K562 (cell line): ENCODE measurements around the gene NECAB3.

Experiments used
- CBX2 ChIP-seq: fragments of 200-600 bp; sonication (generic); IDR thresholded peaks from one replicate; pipeline ENCODE4 v1.6.1; 2012; ENCODE audit warnings: mild to moderate bottlenecking, low read length, inconsistent platforms; ENCODE audit not compliant: insufficient read depth, poor library complexity, severe bottlenecking
- CUX1 ChIP-seq: fragments of 200-800 bp; sonication (Bioruptor generic); IDR thresholded peaks from 2 replicates; pipeline ENCODE4 v1.6.1; 2016; ENCODE audit warnings: missing genetic modification characterization, missing compliant biosample characterization
- ELF2 ChIP-seq: fragments of 250-450 bp; sonication (Bioruptor Pico); IDR thresholded peaks from 2 replicates; pipeline ENCODE4 v1.5.0; 2021; ENCODE audit warnings: mild to moderate bottlenecking
- HOMEZ ChIP-seq: fragments of 250-450 bp; sonication (Bioruptor Pico); IDR thresholded peaks from 2 replicates; pipeline ENCODE4 v1.4.0; 2020; ENCODE audit warnings: mild to moderate bottlenecking, moderate library complexity
- MIER1 ChIP-seq: fragments of 450-650 bp; IDR thresholded peaks from 2 replicates; pipeline ENCODE4 v1.6.1; 2016; ENCODE audit warnings: antibody characterized with exemption, mild to moderate bottlenecking, low read depth
- TF ChIP-seq, protein P1 (sequence below): sonication (generic); formaldehyde crosslinking; IDR thresholded peaks from 2 replicates; pipeline ENCODE4 v1.8.0; 2022; ENCODE audit warnings: mild to moderate bottlenecking, missing genetic modification reagents
- TF ChIP-seq, protein P2 (sequence below), 3 experiments: IDR thresholded peaks in 2 of 3; conservative IDR thresholded peaks in 1 of 3; 2 replicates each; pipeline ENCODE4 v1.5.1; 2011 to 2012; ENCODE audit warnings: low read length in 3 of 3, mild to moderate bottlenecking in 3 of 3, control low read depth in 2 of 3, improper control_type of control experiment in 1 of 3, inconsistent platforms in 1 of 3, low read depth in 1 of 3, mixed read lengths in 1 of 3, moderate library complexity in 1 of 3; ENCODE audit not compliant: insufficient read depth in 2 of 3

DNA sequence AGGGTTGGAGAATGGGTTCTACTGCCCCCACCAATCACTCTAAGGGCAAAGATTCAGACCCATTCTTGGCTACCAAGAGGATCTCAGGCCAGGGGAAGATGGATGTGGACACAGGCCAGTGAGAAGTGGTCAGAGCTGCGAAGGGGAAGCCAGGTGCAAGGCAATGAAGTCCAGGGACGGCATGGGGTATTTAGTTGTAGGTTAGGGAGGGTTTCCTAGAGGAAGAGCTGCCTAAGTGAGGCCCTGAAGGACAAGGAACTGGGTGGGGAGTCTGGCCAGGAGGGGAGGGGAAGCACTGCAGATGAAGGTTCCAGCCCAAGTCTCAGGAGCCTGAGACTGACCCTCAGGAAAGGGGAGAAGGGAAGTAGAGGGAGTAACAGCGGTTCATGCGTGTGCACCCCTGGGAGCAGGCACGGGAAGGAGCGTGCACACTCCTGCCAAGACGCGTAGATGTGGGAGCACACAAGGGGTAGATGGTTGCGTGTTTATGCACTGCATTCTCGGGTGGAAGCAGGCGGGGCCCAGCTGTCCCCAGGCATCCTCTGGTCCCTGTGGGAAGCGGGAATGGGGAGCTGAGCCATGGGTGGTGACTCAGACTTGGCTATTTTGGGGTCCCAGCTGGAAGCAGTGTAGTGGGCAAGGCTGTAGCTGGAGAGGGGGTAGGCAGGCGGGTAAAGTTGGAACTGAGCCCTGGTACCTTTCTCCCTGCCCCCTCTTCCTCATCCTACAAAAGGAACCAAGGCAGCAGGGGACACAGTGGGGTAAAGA is 4.2 kb downstream of the NECAB3 start:
- TF ChIP-seq HOMEZ (CRISPR knock-in tag) (no peak), CUX1 (CRISPR knock-in tag) (no peak), CBX2 (no peak), MIER1 (no peak), ELF2 (CRISPR knock-in tag) (no peak)
- TF ChIP-seq, protein P1, sequence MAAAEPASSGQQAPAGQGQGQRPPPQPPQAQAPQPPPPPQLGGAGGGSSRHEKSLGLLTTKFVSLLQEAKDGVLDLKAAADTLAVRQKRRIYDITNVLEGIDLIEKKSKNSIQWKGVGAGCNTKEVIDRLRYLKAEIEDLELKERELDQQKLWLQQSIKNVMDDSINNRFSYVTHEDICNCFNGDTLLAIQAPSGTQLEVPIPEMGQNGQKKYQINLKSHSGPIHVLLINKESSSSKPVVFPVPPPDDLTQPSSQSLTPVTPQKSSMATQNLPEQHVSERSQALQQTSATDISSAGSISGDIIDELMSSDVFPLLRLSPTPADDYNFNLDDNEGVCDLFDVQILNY (CRISPR knock-in tag), result no peak
- TF ChIP-seq, protein P2, sequence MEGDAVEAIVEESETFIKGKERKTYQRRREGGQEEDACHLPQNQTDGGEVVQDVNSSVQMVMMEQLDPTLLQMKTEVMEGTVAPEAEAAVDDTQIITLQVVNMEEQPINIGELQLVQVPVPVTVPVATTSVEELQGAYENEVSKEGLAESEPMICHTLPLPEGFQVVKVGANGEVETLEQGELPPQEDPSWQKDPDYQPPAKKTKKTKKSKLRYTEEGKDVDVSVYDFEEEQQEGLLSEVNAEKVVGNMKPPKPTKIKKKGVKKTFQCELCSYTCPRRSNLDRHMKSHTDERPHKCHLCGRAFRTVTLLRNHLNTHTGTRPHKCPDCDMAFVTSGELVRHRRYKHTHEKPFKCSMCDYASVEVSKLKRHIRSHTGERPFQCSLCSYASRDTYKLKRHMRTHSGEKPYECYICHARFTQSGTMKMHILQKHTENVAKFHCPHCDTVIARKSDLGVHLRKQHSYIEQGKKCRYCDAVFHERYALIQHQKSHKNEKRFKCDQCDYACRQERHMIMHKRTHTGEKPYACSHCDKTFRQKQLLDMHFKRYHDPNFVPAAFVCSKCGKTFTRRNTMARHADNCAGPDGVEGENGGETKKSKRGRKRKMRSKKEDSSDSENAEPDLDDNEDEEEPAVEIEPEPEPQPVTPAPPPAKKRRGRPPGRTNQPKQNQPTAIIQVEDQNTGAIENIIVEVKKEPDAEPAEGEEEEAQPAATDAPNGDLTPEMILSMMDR (IDR thresholded peaks at IDR 0.05 in 2 of 3, conservative IDR thresholded peaks at IDR 0.05 in 1 of 3; ENCODE audit: insufficient read depth in 2 of 3, low read depth in 1 of 3, low read length in 3 of 3), result no peak
